ENCODE measurements around the gene GATAD2A. TPM values are rescaled to one million over a fixed set of nuclear protein-coding genes. Genes with fewer than 3 reads are reported as not detected.
A peak's percentile ranks its signal among the peaks of the same experiment; 100 is the strongest.

GATAD2A gene
- total and polyA plus RNA-seq, 2 of the 8 experiments (the other 6 are each of a cell fraction or from before 2014, with no cell fraction given): 38.4 to 205 TPM

- TF ChIP-seq POLR2A (IDR thresholded peaks at IDR 0.05; ENCODE audit: control extremely low read depth in 1 of 2, low read depth in 2 of 2, low read length in 2 of 2) (no peak), BCL11A (IDR thresholded peaks at IDR 0.05; ENCODE audit: low read depth in 2 of 2, low read length in 2 of 2) (no peak), HDAC6 (IDR thresholded peaks at IDR 0.05; ENCODE audit: low read depth, low read length) (no peak), CHD7 (IDR thresholded peaks at IDR 0.05; ENCODE audit: insufficient replicate concordance, low read length) (no peak), ASH2L (IDR thresholded peaks at IDR 0.05; ENCODE audit: low read length) (peak; percentile 28), ATF3 (IDR thresholded peaks at IDR 0.05; ENCODE audit: insufficient read depth, low read depth, low read length) (no peak)
Measured at GRCh38 chr19:19540715-19541515, 135.4 kb downstream of the GATAD2A start (continued).

Data from H1 (cell line).